Measurements from ENCODE around the gene GPRC5C.

- no peak for TF ChIP-seq EP300 (IDR thresholded peaks at IDR 0.05)
- TF ChIP-seq, protein P1, sequence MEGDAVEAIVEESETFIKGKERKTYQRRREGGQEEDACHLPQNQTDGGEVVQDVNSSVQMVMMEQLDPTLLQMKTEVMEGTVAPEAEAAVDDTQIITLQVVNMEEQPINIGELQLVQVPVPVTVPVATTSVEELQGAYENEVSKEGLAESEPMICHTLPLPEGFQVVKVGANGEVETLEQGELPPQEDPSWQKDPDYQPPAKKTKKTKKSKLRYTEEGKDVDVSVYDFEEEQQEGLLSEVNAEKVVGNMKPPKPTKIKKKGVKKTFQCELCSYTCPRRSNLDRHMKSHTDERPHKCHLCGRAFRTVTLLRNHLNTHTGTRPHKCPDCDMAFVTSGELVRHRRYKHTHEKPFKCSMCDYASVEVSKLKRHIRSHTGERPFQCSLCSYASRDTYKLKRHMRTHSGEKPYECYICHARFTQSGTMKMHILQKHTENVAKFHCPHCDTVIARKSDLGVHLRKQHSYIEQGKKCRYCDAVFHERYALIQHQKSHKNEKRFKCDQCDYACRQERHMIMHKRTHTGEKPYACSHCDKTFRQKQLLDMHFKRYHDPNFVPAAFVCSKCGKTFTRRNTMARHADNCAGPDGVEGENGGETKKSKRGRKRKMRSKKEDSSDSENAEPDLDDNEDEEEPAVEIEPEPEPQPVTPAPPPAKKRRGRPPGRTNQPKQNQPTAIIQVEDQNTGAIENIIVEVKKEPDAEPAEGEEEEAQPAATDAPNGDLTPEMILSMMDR (IDR thresholded peaks at IDR 0.05) = no peak
- TF ChIP-seq POLR2AphosphoS5 (IDR thresholded peaks at IDR 0.05) = no peak
- no peak for TF ChIP-seq POLR2A (IDR thresholded peaks at IDR 0.05; ENCODE audit: low read depth)
These were observed 35.5 kb downstream of the GPRC5C start for GRCh38 chr17:74467221-74467951.

All from esophagus muscularis mucosa (tissue), 4 donors.